Measurements from ENCODE around the gene ATF6.

Gene ATF6

DNA sequence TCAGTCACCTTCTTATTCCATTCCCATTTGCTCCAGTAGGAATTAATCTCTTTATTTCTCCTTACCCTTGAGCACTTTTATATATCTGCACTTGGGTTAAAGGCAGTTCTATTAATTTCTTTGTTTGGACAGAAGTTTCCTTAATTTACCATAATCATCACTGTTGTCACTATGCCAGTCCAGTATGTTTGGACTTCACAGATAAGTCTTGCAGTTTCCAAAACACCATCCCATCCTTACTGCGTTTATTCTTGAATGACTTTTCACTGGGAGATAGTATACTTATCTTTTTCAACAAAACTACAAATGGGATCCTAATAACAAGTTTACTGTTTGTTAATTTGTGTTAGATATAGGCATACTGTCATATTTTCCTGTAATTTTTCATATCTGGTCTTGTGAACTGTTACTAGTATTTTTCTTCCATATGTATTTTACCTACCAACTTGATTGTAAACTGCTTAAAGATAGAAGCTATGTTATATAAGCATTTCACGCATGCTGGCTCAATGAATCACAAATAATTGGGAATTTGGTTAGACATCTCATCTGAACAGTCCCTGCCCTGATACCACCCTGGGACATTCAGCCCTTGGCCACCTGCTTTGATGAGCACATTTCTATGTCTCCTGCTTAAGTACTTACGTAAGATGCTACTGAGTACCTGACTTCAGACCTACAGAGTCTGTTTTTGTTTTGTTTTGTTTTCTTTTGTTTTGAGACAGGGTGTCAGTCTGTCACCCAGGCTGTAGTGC is 179.4 kb downstream of the ATF6 start:
- no peak for DNase-seq (ENCODE audit: low read depth, low spot score)
- TF ChIP-seq, protein P1, sequence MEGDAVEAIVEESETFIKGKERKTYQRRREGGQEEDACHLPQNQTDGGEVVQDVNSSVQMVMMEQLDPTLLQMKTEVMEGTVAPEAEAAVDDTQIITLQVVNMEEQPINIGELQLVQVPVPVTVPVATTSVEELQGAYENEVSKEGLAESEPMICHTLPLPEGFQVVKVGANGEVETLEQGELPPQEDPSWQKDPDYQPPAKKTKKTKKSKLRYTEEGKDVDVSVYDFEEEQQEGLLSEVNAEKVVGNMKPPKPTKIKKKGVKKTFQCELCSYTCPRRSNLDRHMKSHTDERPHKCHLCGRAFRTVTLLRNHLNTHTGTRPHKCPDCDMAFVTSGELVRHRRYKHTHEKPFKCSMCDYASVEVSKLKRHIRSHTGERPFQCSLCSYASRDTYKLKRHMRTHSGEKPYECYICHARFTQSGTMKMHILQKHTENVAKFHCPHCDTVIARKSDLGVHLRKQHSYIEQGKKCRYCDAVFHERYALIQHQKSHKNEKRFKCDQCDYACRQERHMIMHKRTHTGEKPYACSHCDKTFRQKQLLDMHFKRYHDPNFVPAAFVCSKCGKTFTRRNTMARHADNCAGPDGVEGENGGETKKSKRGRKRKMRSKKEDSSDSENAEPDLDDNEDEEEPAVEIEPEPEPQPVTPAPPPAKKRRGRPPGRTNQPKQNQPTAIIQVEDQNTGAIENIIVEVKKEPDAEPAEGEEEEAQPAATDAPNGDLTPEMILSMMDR (IDR thresholded peaks at IDR 0.05; ENCODE audit: insufficient read depth, low read length, missing control alignments): no peak
- ChIA-PET POLR2A (no interaction called here), CTCF (interaction anchor here (1.1 to 1.3 kb wide), 2 partner anchors 10 to 12 kb away, joined by 3 read pairs; no protein-coding TSS in a partner anchor)
- H3K4me3 ChIP-seq (ENCODE audit: low read depth, low read length): no peak overlapping the region

DNA sequence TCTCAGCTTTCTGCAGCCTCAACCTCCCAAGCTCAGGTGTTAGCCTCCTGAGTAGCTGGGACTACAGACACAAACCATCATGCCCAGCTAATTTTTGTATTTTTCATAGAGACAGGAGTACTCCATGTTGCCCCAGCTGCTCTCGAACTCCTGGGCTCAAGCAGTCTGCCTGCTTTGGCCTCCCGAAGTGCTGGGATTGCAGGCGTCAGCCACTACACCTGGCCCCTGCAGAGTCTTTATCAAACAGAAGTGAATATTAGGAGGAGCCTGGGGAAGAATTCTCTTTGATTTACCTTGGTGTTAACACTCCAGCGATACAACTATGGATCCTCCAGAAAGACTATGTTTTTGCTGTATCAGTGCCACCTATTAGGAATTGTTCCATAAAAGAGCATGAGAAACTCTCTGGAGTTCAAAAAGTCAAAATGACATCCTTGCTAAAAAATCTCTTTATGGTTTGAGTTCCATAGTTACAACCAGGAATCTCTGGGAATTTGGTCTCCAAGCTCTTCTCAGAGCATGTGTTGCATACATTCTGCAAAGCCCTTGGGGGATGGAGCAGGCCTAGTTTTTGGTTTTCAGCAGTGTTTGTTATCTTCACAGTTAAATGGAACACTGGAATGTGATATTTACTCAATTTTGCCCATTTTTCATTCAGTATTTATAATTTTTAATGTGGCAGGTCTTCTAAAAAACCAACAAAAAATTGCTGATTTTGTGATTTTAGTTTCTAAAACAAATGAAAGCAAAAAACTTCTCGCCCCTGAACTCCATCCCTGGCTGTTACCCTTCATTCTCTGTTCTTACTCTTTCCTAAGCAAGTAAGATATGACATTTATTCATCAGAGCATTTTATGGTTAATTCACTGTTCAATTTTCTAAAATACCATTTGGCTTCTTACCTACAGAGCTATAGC is 180.2 kb downstream of the ATF6 start:
- CTCF ChIA-PET: interaction anchor here (1.1 to 1.3 kb wide), 2 partner anchors 9 to 12 kb away, joined by 3 read pairs; no protein-coding TSS in a partner anchor
- peak; percentile 91 for DNase-seq (ENCODE audit: low read depth, low spot score)
- H3K4me3 ChIP-seq (ENCODE audit: low read depth, low read length): no peak overlapping the region
- POLR2A ChIA-PET: no interaction called here
- TF ChIP-seq, protein P1 (IDR thresholded peaks at IDR 0.05; ENCODE audit: insufficient read depth, low read length, missing control alignments): no peak

GRCh38 chr1:161948435-161948834 is 182.3 kb downstream of the ATF6 start:
- CTCF ChIA-PET: no interaction called here
- TF ChIP-seq, protein P1 (IDR thresholded peaks at IDR 0.05; ENCODE audit: insufficient read depth, low read length, missing control alignments): no peak
- no peak for DNase-seq (ENCODE audit: low read depth, low spot score)
- H3K4me3 ChIP-seq (ENCODE audit: low read depth, low read length): no peak overlapping the region
- POLR2A ChIA-PET: no interaction called here

GRCh38 chr1:161949548-161949947 is 183.4 kb downstream of the ATF6 start:
- no peak overlapping the region for H3K4me3 ChIP-seq (ENCODE audit: low read depth, low read length)
- CTCF ChIA-PET: no interaction called here
- TF ChIP-seq, protein P1 (IDR thresholded peaks at IDR 0.05; ENCODE audit: insufficient read depth, low read length, missing control alignments): no peak
- DNase-seq (ENCODE audit: low read depth, low spot score): no peak
- POLR2A ChIA-PET: no interaction called here

DNA sequence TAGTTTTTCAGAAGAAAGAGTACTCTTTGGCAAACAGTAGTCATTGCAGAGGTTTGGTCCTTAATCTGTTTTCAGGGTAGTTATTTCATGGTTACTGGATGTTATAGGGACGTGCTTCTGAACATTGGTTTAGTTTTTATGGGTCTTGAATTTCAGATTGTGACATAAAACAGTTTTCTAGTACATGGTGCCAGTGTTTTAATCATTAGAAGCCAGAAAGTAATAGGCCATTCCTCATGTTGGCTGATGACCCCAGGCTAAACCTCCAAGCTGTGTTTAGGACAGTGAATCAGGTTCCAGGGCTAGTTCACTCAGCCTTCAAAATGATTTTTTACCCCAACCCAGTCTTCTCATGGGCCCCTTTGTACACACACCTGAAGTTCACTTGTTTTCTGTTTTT is 184.3 kb downstream of the ATF6 start:
- CTCF ChIA-PET: no interaction called here
- POLR2A ChIA-PET: no interaction called here

More for the DNA sequence above, 184.3 kb downstream of the ATF6 start:
- H3K4me3 ChIP-seq (ENCODE audit: low read depth, low read length): no peak overlapping the region
- DNase-seq (ENCODE audit: low read depth, low spot score): no peak
- TF ChIP-seq, protein P1 (IDR thresholded peaks at IDR 0.05; ENCODE audit: insufficient read depth, low read length, missing control alignments): no peak

Data from AG04449 (cell line).